ENCODE measurements around the gene CLTB. TPM values are rescaled to one million over a fixed set of nuclear protein-coding genes. Genes with fewer than 3 reads are reported as not detected.

Gene CLTB
- total RNA-seq, 4 donors from 2014 or later, result 167 to 272 (median 265) TPM

DNA sequence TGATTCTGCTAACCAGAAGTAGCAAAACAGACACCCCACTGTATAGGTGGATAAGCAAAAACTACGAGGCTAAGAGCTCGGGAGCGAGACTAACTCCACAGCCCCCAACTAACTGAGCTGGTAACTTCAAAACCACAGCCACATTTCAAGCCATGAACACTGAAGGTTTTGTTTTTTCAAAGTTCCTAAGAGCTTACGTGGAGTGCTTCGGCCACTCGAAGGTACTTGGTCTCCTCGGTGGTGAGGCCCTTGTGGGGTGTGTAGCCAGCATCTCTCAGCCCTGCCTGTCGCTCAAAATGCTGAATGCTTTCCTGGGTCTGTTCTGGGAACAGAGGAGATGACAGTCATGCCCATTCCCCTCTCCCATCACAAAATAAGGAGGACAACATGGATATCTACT is 65.9 kb downstream of the CLTB start:
- H3K27ac ChIP-seq, result no peak overlapping the region
- H3K4me1 ChIP-seq, result no peaks in the 10 kb centered on the region
- peaks cover 0 to 71% (median 33%) of the 10 kb centered on the region in 4 donors for H3K36me3 ChIP-seq
- DNase-seq, result no peak
- no peaks in the 10 kb centered on the region for H3K9me3 ChIP-seq
- in situ Hi-C loops (cut with MboI; ENCODE audit: low pct_ligation_motif_present in 1 of 4, low pct_unique_long_range_greater_than_20kb in 1 of 4, low sequenced_read_pairs in 3 of 4) (no loop called here), intact Hi-C loops (cut with DNase I; ENCODE audit: low total_unique reads) (no loop called here)
- TF ChIP-seq, protein P1, sequence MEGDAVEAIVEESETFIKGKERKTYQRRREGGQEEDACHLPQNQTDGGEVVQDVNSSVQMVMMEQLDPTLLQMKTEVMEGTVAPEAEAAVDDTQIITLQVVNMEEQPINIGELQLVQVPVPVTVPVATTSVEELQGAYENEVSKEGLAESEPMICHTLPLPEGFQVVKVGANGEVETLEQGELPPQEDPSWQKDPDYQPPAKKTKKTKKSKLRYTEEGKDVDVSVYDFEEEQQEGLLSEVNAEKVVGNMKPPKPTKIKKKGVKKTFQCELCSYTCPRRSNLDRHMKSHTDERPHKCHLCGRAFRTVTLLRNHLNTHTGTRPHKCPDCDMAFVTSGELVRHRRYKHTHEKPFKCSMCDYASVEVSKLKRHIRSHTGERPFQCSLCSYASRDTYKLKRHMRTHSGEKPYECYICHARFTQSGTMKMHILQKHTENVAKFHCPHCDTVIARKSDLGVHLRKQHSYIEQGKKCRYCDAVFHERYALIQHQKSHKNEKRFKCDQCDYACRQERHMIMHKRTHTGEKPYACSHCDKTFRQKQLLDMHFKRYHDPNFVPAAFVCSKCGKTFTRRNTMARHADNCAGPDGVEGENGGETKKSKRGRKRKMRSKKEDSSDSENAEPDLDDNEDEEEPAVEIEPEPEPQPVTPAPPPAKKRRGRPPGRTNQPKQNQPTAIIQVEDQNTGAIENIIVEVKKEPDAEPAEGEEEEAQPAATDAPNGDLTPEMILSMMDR (IDR thresholded peaks at IDR 0.05), result no peak
- TF ChIP-seq EP300 (IDR thresholded peaks at IDR 0.05; ENCODE audit: low read depth) (no peak), POLR2A (IDR thresholded peaks at IDR 0.05) (no peak), POLR2AphosphoS5 (IDR thresholded peaks at IDR 0.05) (no peak)
- H3K4me3 ChIP-seq, result no peak overlapping the region
- 99% methylated on average over 8 of the region's 8 CpGs; no CpG with 5 or more reads in 1 of the 2 donors for WGBS, 2 donors (ENCODE audit: low coverage in 1 of 2)
- H3K27me3 ChIP-seq, result no peaks in the 10 kb centered on the region

DNA sequence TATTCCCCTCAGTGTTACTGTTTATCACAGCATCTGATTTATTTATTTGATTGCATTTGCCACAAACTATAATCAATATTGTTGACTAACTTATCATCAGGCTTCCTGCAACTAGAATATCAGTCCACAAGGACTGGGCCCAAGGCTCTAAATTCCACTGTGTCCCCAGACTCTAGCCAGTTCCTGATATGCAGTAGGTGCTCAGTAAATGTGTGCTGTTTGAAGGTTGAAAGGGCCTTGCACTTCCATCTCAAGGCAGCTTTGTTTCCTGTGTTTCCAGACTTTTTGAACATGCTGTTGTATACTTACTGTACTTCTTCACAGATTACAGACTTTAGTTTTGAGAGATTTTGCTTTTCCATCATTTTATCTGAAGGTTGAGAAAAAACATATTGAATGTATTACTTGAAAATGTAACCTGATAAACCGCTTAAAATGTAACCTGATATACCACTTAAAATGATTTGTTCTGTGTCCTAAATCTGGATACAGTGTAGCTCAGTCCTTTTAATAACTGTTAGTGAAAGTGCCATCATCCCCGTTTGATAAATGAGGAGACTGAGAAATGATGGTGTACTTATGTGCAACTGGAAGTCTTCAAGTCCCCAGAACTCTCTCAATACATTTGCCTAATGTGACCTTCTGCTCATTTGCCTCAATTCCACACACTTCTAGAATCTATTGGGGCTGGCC is 73.4 kb downstream of the CLTB start:
- no peak for DNase-seq
- H3K36me3 ChIP-seq, result peaks cover 0 to 30% (median 12%) of the 10 kb centered on the region in 4 donors
- 78% methylated on average over 2 of the region's 2 CpGs for WGBS, 2 donors (ENCODE audit: low coverage in 1 of 2)
- no peaks in the 10 kb centered on the region for H3K4me1 ChIP-seq
- intact Hi-C loops (cut with DNase I; ENCODE audit: low total_unique reads), result no loop called here
- no peak overlapping the region for H3K4me3 ChIP-seq
- TF ChIP-seq EP300 (IDR thresholded peaks at IDR 0.05; ENCODE audit: low read depth) (no peak), POLR2AphosphoS5 (IDR thresholded peaks at IDR 0.05) (no peak), POLR2A (IDR thresholded peaks at IDR 0.05) (no peak)
- TF ChIP-seq, protein P1 (IDR thresholded peaks at IDR 0.05), result no peak
- H3K9me3 ChIP-seq, result no peaks in the 10 kb centered on the region
- in situ Hi-C loops (cut with MboI; ENCODE audit: low pct_ligation_motif_present in 1 of 4, low pct_unique_long_range_greater_than_20kb in 1 of 4, low sequenced_read_pairs in 3 of 4), result loop anchor here in 1 of 4 donors (25.0 kb wide), 1 partner anchor 606 kb away; no protein-coding TSS in a partner anchor
- H3K27ac ChIP-seq, result no peak overlapping the region
- H3K27me3 ChIP-seq, result no peaks in the 10 kb centered on the region

Small RNA genes lying within 50 kb of the gene (small RNA-seq; reads per million reads assigned to genes)
- 0 reads per million in 4 donors for gene AC010297.1
- 0 to 2.5 (median 0.65) reads per million in 4 donors for gene MIR1271

Other genes with a start within 250 kb of the CLTB start
- 10 to 100 TPM; 15.0 to 21.2 (median 17.7) TPM for gene SIMC1, start 178.1 kb downstream of the CLTB start, total RNA-seq
- 100 to 1,000 TPM in 3 of 4 donors, 10 to 100 TPM in 1; 80.8 to 157 (median 111) TPM for gene KIAA1191, start 54.8 kb downstream of the CLTB start, total RNA-seq
- gene ARL10, start 51.1 kb downstream of the CLTB start, total RNA-seq, result 1 to 10 TPM; 1.1 to 4.9 (median 2.6) TPM
- 10 to 100 TPM in 1 of 4 donors, 1 to 10 TPM in 3; 1.8 to 12.7 (median 8.5) TPM for gene NOP16, start 27.9 kb downstream of the CLTB start, total RNA-seq
- gene HIGD2A, start 27.8 kb downstream of the CLTB start, total RNA-seq, result 100 to 1,000 TPM; 158 to 320 (median 207) TPM
- 10 to 100 TPM in 3 of 4 donors, 1 to 10 TPM in 1; 3.8 to 32.4 (median 26.5) TPM for gene FAF2, start 31.8 kb upstream of the CLTB start, total RNA-seq
- 10 to 100 TPM; 43.8 to 65.6 (median 54.8) TPM for gene RNF44, start 120.9 kb upstream of the CLTB start, total RNA-seq
- 100 to 1,000 TPM in 2 of 4 donors, 10 to 100 TPM in 2; 15.5 to 257 (median 104) TPM for gene CDHR2, start 132.8 kb upstream of the CLTB start, total RNA-seq
- 1 to 10 TPM; 1.6 to 9.7 (median 3.6) TPM for gene GPRIN1, start 193.6 kb upstream of the CLTB start, total RNA-seq
- gene SNCB, start 214.0 kb upstream of the CLTB start, total RNA-seq, result not detected
- gene EIF4E1B, start 214.1 kb upstream of the CLTB start, total RNA-seq, result not detected
- gene TSPAN17, start 230.9 kb upstream of the CLTB start, total RNA-seq, result 100 to 1,000 TPM in 1 of 4 donors, 10 to 100 TPM in 3; 27.2 to 227 (median 36.1) TPM